ENCODE results near the gene IZUMO1R. TPM values are rescaled to one million over a fixed set of nuclear protein-coding genes. Genes with fewer than 3 reads are reported as not detected.

IZUMO1R gene
- total RNA-seq, 1 experiment from 2014 or later: not detected

GRCh38 chr11:94272738-94273313 lies 31.6 kb upstream of the IZUMO1R start:
- peaks cover 7 to 13% of the 10 kb centered on the region in 2 experiments; a peak in 4 of 5 replicates for H3K9me3 Mint-ChIP-seq
- Histone ChIP-seq H2BK15ac (ENCODE audit: low read depth, low read length) (no peak overlapping the region), H2BK20ac (ENCODE audit: low read depth, low read length, poor library complexity, severe bottlenecking) (no peak overlapping the region), H3K4me2 (ENCODE audit: insufficient read depth, insufficient read length, low read length) (no peak overlapping the region), H3K23me2 (ENCODE audit: insufficient read length, low read depth, low read length, poor library complexity, severe bottlenecking) (no peaks in the 10 kb centered on the region), H2AK5ac (ENCODE audit: insufficient read length, low read length) (no peak overlapping the region), H2BK120ac (ENCODE audit: low read depth, low read length, poor library complexity, severe bottlenecking) (no peak overlapping the region), H3K14ac (ENCODE audit: insufficient read depth, low read length) (no peak overlapping the region), H4K5ac (ENCODE audit: insufficient read length, low read depth, low read length) (no peak overlapping the region), H2BK5ac (ENCODE audit: insufficient read length, low read length) (no peak overlapping the region), H3K27me3 (ENCODE audit: insufficient read depth, low read length) (no peaks in the 10 kb centered on the region), H2BK12ac (ENCODE audit: insufficient read length, low read depth, low read length) (no peak overlapping the region), H3K4me1 (ENCODE audit: insufficient read depth, low read length) (no peaks in the 10 kb centered on the region), H3K9me3 (ENCODE audit: control insufficient read depth, low read depth, low read length) (no peaks in the 10 kb centered on the region), H3K9ac (ENCODE audit: extremely low read depth, insufficient read length, low read length) (no peak overlapping the region), H4K91ac (ENCODE audit: insufficient read length, low read depth, low read length) (no peak overlapping the region), H3K4ac (ENCODE audit: low read depth, low read length) (no peak overlapping the region), H3K18ac (ENCODE audit: insufficient read length, low read depth, low read length) (no peak overlapping the region), H3T11ph (ENCODE audit: low read length) (no peak overlapping the region), H4K8ac (replicated peaks; ENCODE audit: insufficient read length, low read depth, low read length) (no peak overlapping the region), H3K56ac (ENCODE audit: insufficient read length, low read depth, low read length) (no peak overlapping the region), H3K79me1 (ENCODE audit: insufficient read depth, low read depth, low read length, poor library complexity, severe bottlenecking) (no peaks in the 10 kb centered on the region), H3K79me2 (ENCODE audit: insufficient read depth, low read length) (no peaks in the 10 kb centered on the region), H3K27ac (ENCODE audit: insufficient read length, low read depth, low read length) (no peak overlapping the region), H2AFZ (ENCODE audit: low read length) (no peak overlapping the region), H3K23ac (ENCODE audit: insufficient read length, low read depth, low read length) (no peak overlapping the region), H4K20me1 (ENCODE audit: control insufficient read depth, insufficient read depth, insufficient read length) (no peaks in the 10 kb centered on the region)
- H3K4me1 Mint-ChIP-seq: 0 out of 4 replicates have a peak, but pooled peaks cover 0 to under 1% of the 10 kb centered on the region in 2 experiments
- no peak overlapping the region for H3K4me3 Mint-ChIP-seq
- H3K36me3 Mint-ChIP-seq (ENCODE audit: insufficient read depth in 1 of 3, low read depth in 3 of 3): peaks cover 0 to 4% (median 0%) of the 10 kb centered on the region in 3 experiments; a peak in 1 of 7 replicates
- no peak for DNase-seq
- WGBS (ENCODE audit: extremely low coverage, insufficient read length, low lambda C conversion rate): no CpG with 5 or more reads among the region's 6 CpGs
- no peaks in the 10 kb centered on the region; the same call in 1 of the 2 replicates for H3K27me3 Mint-ChIP-seq (ENCODE audit: low read depth)
- TF ChIP-seq CTCF (conservative IDR thresholded peaks at IDR 0.05): no peak
- H3K27ac Mint-ChIP-seq: no peak overlapping the region

Measured in H9 (cell line).